AG09309 (cell line): ENCODE measurements around the gene PLXNA4.

Experiments used
- DNase-seq: peaks from one replicate; pipeline ENCODE4 v3.0.0-alpha.2; 2010; ENCODE audit warnings: low read depth
- H3K4me3 ChIP-seq: 2 replicates; pipeline ENCODE4 v1.5.1; 2011; ENCODE audit warnings: mild to moderate bottlenecking, low read depth, low read length, moderate library complexity; ENCODE audit not compliant: control insufficient read depth
- CTCF ChIP-seq: IDR thresholded peaks from 2 replicates; pipeline ENCODE4 v1.5.1; 2011; ENCODE audit warnings: mild to moderate bottlenecking, low read depth, low read length, inconsistent platforms; ENCODE audit not compliant: insufficient read depth, control insufficient read depth; ENCODE audit errors: missing control alignments

Gene PLXNA4

GRCh38 chr7:132162556-132163144 is 413.6 kb downstream of the PLXNA4 start:
- TF ChIP-seq CTCF, result no peak
- H3K4me3 ChIP-seq, result no peak overlapping the region
- DNase-seq, result no peak

GRCh38 chr7:132161976-132162375 is 414.3 kb downstream of the PLXNA4 start:
- no peak for DNase-seq
- H3K4me3 ChIP-seq, result no peak overlapping the region
- no peak for TF ChIP-seq CTCF

- TF ChIP-seq CTCF, result no peak
- no peak overlapping the region for H3K4me3 ChIP-seq
- DNase-seq, result no peak
Observed at GRCh38 chr7:132161533-132161915, 414.7 kb downstream of the PLXNA4 start.

- DNase-seq, result peak; percentile 27
- TF ChIP-seq CTCF, result no peak
- H3K4me3 ChIP-seq, result no peak overlapping the region
Observed at GRCh38 chr7:132160611-132161532, 415.4 kb downstream of the PLXNA4 start.

GRCh38 chr7:132158841-132159240 is 417.4 kb downstream of the PLXNA4 start:
- H3K4me3 ChIP-seq, result no peak overlapping the region
- DNase-seq, result no peak
- no peak for TF ChIP-seq CTCF

- no peak for DNase-seq
- no peak for TF ChIP-seq CTCF
- H3K4me3 ChIP-seq, result no peak overlapping the region
Observed at GRCh38 chr7:132158166-132158565, 418.1 kb downstream of the PLXNA4 start.

- no peak overlapping the region for H3K4me3 ChIP-seq
- TF ChIP-seq CTCF, result no peak
- no peak for DNase-seq
Observed at GRCh38 chr7:132155715-132156114, 420.6 kb downstream of the PLXNA4 start.
